Esophagus muscularis mucosa (tissue), 4 donors: ENCODE data around the gene EXOSC6. TPM values are rescaled to one million over a fixed set of nuclear protein-coding genes. Genes with fewer than 3 reads are reported as not detected.

Experiments used
- DNase-seq: peaks from one replicate; pipeline ENCODE4 v3.0.0-alpha.2; 2017; ENCODE audit errors: extremely low spot score
- H3K27ac ChIP-seq, 4 donors: fragments of 200-600 bp; sonication (generic); replicated peaks in 1 of 4; 1 replicate in 3 of 4; 2 replicates in 1 of 4; pipeline ENCODE4 v1.5.1; 2016 to 2019; ENCODE audit warnings: mild to moderate bottlenecking in 1 of 4
- H3K27me3 ChIP-seq, 4 donors: fragments of 200-600 bp; sonication (generic); one replicate each; pipeline versions ENCODE4 v1.5.1 to v1.6.0; 2016 to 2019
- H3K36me3 ChIP-seq, 4 donors: fragments of 200-600 bp; sonication (generic); one replicate each; pipeline ENCODE4 v1.5.1; 2016 to 2019
- H3K4me1 ChIP-seq, 4 donors: fragments of 200-600 bp; sonication (generic); one replicate each; pipeline ENCODE4 v1.5.1; 2016 to 2019
- H3K4me3 ChIP-seq, 4 donors: fragments of 200-600 bp; sonication (generic); 1 replicate in 2 of 4; 2 replicates in 2 of 4; pipeline ENCODE4 v1.5.1; 2016 to 2019; ENCODE audit warnings: mild to moderate bottlenecking in 4 of 4, moderate library complexity in 1 of 4
- H3K9me3 ChIP-seq, 4 donors: fragments of 200-600 bp; sonication (generic); 1 replicate in 3 of 4; 2 replicates in 1 of 4; pipeline ENCODE4 v1.5.1; 2016 to 2019
- CTCF ChIP-seq, 3 experiments: fragments of 200-600 bp in 2 of 3; fragments of 450-650 bp in 1 of 3; sonication (generic) in 2 of 3; IDR thresholded peaks; one replicate each; pipeline ENCODE4 v1.5.1; 2017 to 2019; ENCODE audit warnings: antibody characterized with exemption in 3 of 3, mild to moderate bottlenecking in 2 of 3, moderate library complexity in 1 of 3
- EP300 ChIP-seq: sonication (generic); formaldehyde crosslinking; IDR thresholded peaks from one replicate; pipeline ENCODE4 v1.6.1; 2017; ENCODE audit warnings: antibody characterized with exemption
- POLR2A ChIP-seq: fragments of 450-650 bp; IDR thresholded peaks from one replicate; pipeline ENCODE4 v1.6.1; 2017; ENCODE audit warnings: antibody characterized with exemption, moderate library complexity, mild to moderate bottlenecking, low read depth
- POLR2AphosphoS5 ChIP-seq, 2 donors: sonication (generic); formaldehyde crosslinking; IDR thresholded peaks; one replicate each; pipeline ENCODE4 v1.6.1; 2017; ENCODE audit warnings: antibody characterized with exemption in 2 of 2
- WGBS: methylation state at CpG from one replicate; pipeline ENCODE4 v1.1.5; 2018; 5-methylcytosine and 5-hydroxymethylcytosine counted together
- intact Hi-C: fragments of 100-400 bp; cut with DNase I; formaldehyde crosslinking; loops from one replicate; pipeline ENCODE4 v1.15.1; 2023
- total RNA-seq, 4 donors: library from RNA; depleted of rRNA; stranded (reverse); fragments of >200 nt; gene quantifications; one replicate each; pipeline versions ENCODE4 v1.1.0 to v1.2.1, GENCODE V29; 2016

The EXOSC6 gene
- total RNA-seq, result 10 to 100 TPM; 17.0 to 38.0 (median 30.6) TPM

- no peak for TF ChIP-seq POLR2A
- peak; percentile 92 to 98 (median 92) for TF ChIP-seq CTCF (IDR thresholded peaks at IDR 0.05)
- TF ChIP-seq POLR2AphosphoS5 (IDR thresholded peaks at IDR 0.05), result peak; percentile 92 to 97
- WGBS, result 21% methylated on average over 2 of the region's 65 CpGs
- Histone ChIP-seq H3K4me1 (peaks cover 20 to 40% (median 33%) of the 10 kb centered on the region in 4 donors), H3K27ac (peak within 1 kb of the TSS; percentile 84 to 94 (median 92)), H3K27me3 (no peaks in the 10 kb centered on the region), H3K36me3 (peaks cover 38 to 49% (median 48%) of the 10 kb centered on the region in 4 donors), H3K9me3 (no peaks in the 10 kb centered on the region), H3K4me3 (peak within 1 kb of the TSS; percentile 69 to 92 (median 83))
- peak; percentile 97 for DNase-seq
- intact Hi-C loops, result loop anchor here (10.0 kb wide), 1 partner anchor 87 kb away; no protein-coding TSS in a partner anchor
Observed at GRCh38 chr16:70251629-70252354, at the start of gene EXOSC6. EXOSC6 (minus strand) TSS chr16:70251940; CDS start chr16:70251900, 40 bp downstream.

- H3K4me3 ChIP-seq, result no peak overlapping the region
- 100% methylated on average over 1 of the region's 1 CpG for WGBS
- H3K27ac ChIP-seq, result no peak overlapping the region
- H3K4me1 ChIP-seq, result peaks cover 9 to 27% (median 22%) of the 10 kb centered on the region in 4 donors
- no peak for DNase-seq
- peaks cover 0 to 20% (median 3%) of the 10 kb centered on the region in 4 donors for H3K36me3 ChIP-seq
- intact Hi-C loops, result no loop called here
- no peaks in the 10 kb centered on the region for H3K27me3 ChIP-seq
- TF ChIP-seq POLR2A (no peak), EP300 (no peak), POLR2AphosphoS5 (IDR thresholded peaks at IDR 0.05) (no peak), CTCF (IDR thresholded peaks at IDR 0.05) (no peak)
- H3K9me3 ChIP-seq, result peaks cover 0 to 13% (median 8%) of the 10 kb centered on the region in 4 donors
Observed at GRCh38 chr16:70301121-70301520, 49.4 kb upstream of the EXOSC6 start.

- peaks cover 0 to 20% (median 3%) of the 10 kb centered on the region in 4 donors for H3K36me3 ChIP-seq
- TF ChIP-seq EP300, result no peak
- TF ChIP-seq POLR2A, result peak; percentile 77
- TF ChIP-seq CTCF (IDR thresholded peaks at IDR 0.05), result peak in 1 of 3 experiments; percentile 16
- TF ChIP-seq POLR2AphosphoS5 (IDR thresholded peaks at IDR 0.05), result peak; percentile 80 to 94
- WGBS, result under 1% methylated on average over 24 of the region's 37 CpGs
- peaks cover 7 to 19% (median 19%) of the 10 kb centered on the region in 4 donors for H3K4me1 ChIP-seq
- H3K4me3 ChIP-seq, result peak within 1 kb of the TSS; percentile 70 to 98 (median 84)
- H3K9me3 ChIP-seq, result peaks cover 0 to 13% (median 8%) of the 10 kb centered on the region in 4 donors
- peak; percentile 93 for DNase-seq
- peak within 1 kb of the TSS; percentile 90 to 98 (median 96) for H3K27ac ChIP-seq
- no peaks in the 10 kb centered on the region for H3K27me3 ChIP-seq
- intact Hi-C loops, result loop anchor here (10.0 kb wide), 1 partner anchor 46 kb away; the partner anchor contains the start of gene DDX19A
Observed at GRCh38 chr16:70298988-70299938, 47.5 kb upstream of the EXOSC6 start, which contains the start of gene DDX19B. DDX19B (plus strand) TSS chr16:70299186; CDS start chr16:70299298, 112 bp downstream.

- intact Hi-C loops, result loop anchor here (10.0 kb wide), 1 partner anchor 49 kb away; the partner anchor contains the start of gene DDX19A
- H3K36me3 ChIP-seq, result peaks cover 0 to 4% (median 0%) of the 10 kb centered on the region in 4 donors
- no peak for TF ChIP-seq POLR2A
- no peak for TF ChIP-seq EP300
- no peak for TF ChIP-seq CTCF (IDR thresholded peaks at IDR 0.05)
- no peak for TF ChIP-seq POLR2AphosphoS5 (IDR thresholded peaks at IDR 0.05)
- peaks cover 7 to 19% (median 18%) of the 10 kb centered on the region in 4 donors for H3K4me1 ChIP-seq
- no peak for DNase-seq
- H3K27ac ChIP-seq, result no peak overlapping the region
- H3K9me3 ChIP-seq, result peaks cover 0 to 1% (median under 1%) of the 10 kb centered on the region in 4 donors
- H3K4me3 ChIP-seq, result no peak overlapping the region
- no peaks in the 10 kb centered on the region for H3K27me3 ChIP-seq
Observed at GRCh38 chr16:70295634-70296033, 43.9 kb upstream of the EXOSC6 start.
